Activated CD4-positive, CD25-positive, alpha-beta regulatory T cell treated with anti-CD3 and anti-CD28 coated beads, Interleukin-2, amount 50 U/mL, for 72 hours (primary cell): ENCODE results near the gene OCRL.

ENCODE experiments used
- DNase-seq: peaks from one replicate; pipeline ENCODE4 v3.0.0; 2021

OCRL gene

GRCh38 chrX:129540068-129540653 lies at the start of gene OCRL:
Gene OCRL (plus strand): TSS chrX:129540259. CDS start chrX:129540440, 181 bp downstream.
- DNase-seq: peak; percentile 41

GRCh38 chrX:129490330-129490729 lies 49.7 kb upstream of the OCRL start:
- no peak for DNase-seq

- no peak for DNase-seq
Measured at GRCh38 chrX:129493643-129494042, 46.4 kb upstream of the OCRL start.

DNA sequence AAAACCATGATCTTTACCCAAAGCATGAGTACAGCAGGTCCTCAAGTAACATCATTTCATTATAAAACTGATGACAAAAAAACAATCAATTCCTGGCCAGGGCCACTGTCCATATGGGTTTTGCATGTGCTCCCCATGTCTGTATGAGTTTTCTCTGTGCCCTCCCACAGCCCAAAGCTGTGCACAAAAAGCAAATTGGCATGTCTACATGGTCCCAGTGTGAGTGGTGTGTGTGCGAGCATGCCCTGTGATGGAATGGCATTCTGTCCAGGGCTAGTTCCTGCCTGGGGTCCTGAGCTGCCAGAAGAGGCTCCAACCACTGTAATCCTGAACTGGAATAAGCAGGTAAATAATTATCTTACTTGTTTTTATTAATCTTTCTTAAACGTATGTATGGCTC lies 45.2 kb upstream of the OCRL start:
- no peak for DNase-seq

- DNase-seq: no peak
Measured at GRCh38 chrX:129495900-129496299, 44.2 kb upstream of the OCRL start.

- DNase-seq: no peak
Measured at GRCh38 chrX:129496625-129497024, 43.4 kb upstream of the OCRL start.

DNA sequence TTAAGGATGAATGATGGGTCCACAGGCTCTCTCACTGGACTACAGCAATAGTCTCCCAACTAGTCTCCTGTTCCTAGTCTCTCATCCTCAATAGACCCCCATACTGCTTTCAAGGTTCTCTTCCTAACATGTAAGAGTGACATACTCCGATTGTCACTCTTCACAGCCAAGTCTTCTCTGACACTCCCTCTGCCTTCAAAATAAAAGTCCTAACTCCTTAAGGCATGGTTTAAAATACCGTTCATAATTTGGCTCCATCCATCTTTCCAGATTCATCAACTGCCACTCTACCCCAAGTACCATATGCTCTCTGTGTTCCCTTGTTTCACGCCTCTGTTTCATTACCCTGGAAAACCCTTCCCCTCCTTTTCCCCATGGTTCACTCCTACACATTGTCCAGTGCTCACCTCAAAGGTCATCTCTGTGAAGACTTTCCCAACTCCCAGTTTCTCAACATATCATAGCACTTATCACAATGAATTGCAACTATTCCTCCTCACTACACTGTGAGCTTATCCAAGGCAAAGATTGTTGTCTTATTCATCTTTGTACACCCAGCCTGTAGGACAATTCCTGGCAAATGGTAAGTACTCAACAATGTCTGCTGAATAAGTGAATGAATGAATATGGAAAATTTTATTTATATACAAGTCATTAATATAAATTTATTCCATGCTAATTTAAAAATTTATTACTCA lies 42.8 kb upstream of the OCRL start:
- DNase-seq: no peak

GRCh38 chrX:129510331-129510730 lies 29.7 kb upstream of the OCRL start:
- no peak for DNase-seq

- no peak for DNase-seq
Measured at GRCh38 chrX:129511689-129512088, 28.4 kb upstream of the OCRL start.

- DNase-seq: no peak
Measured at GRCh38 chrX:129512409-129512808, 27.6 kb upstream of the OCRL start.

- DNase-seq: no peak
Measured at GRCh38 chrX:129516402-129516801, 23.7 kb upstream of the OCRL start.

GRCh38 chrX:129520151-129520550 lies 19.9 kb upstream of the OCRL start:
- no peak for DNase-seq

- no peak for DNase-seq
Measured at GRCh38 chrX:129522184-129523078, 17.6 kb upstream of the OCRL start.

GRCh38 chrX:129523079-129523911 lies 16.8 kb upstream of the OCRL start, which contains the start of gene SMARCA1:
Gene SMARCA1 (minus strand): TSS chrX:129523490. CDS start chrX:129523370, 120 bp downstream.
- no peak for DNase-seq

- no peak for DNase-seq
Measured at GRCh38 chrX:129524250-129524850, 15.7 kb upstream of the OCRL start.

DNA sequence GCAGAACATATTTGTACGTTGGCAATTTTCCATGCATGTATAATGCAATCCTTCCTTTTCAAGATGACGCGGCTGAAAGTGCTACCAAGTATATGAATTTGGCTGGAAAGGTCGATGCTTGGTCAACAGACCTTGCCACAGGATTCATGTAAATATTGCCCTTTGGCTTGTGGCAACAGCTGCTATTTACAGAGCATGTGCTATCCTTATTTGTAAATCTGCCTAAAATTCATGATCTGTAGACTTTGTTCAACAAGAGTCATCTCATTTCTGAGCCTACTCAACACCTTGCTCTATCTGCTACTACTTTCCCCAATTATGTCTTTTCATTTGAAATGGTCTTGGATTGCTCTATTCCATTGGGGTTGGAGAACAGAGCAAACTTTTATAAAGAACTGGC lies 14.9 kb upstream of the OCRL start:
- DNase-seq: no peak

DNA sequence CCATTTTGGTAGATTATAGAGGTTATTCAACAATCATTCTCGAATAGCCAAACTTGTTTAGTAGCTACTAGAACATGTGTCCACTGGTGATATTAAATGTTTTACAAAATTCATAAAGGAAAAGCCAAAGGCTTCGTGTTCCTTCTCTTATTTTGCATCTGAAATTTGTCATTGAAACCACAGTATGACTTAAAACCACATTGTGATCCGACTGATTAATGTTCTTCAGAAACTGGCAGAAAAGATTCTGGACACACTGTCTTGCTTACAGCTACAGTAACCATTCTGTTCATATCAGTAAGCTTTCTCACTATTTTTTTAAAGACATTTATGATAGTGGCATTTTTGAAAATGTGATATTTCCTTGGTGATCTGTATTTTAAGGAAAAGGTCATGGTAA lies 14.2 kb upstream of the OCRL start:
- DNase-seq: no peak

DNA sequence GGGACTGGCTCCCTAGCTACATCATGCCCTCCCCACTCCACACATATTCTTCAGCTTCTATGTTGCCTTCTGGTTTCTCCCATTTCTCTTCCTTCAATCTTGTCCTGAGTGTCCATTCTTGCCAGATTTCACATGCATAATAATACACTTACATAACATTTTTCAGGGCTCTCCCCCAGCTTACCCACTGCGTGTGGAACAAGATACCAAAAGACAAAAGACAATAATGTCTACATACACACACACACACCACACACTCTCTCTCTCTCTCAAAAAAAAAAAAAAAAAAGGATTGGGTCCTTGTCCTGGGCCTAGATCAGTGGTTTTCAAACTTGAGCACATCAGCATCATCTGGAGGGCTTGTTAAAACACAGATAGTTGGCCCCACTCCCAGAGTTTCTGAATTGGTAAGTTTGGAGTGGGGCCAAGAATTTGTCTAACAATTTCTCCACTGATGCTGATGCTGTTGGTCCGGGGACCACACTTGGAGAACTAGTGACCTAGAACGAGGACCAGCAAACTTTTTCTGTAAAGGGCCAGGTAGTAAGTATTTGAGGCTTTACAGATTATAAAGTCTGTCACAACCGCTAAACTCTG lies 10.3 kb upstream of the OCRL start:
- DNase-seq: no peak

DNA sequence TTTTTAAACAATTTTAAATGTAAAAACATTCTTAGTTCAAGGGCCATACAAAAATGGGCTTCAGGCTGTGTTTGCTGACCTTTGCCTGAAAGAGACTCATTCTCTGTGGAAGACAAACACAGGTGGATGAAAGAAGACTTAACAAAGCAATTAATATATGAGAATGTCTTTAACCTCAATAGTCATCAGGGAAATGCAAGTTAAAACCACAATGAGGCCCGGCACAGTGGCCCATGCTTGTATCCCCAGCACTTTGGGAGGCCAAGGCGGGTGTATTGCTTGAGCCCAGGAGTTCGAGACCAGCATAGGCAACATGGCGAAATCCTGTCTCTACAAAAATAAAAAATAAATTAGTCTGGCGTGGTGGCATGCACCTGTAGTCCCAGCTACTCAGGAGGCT lies 9.6 kb upstream of the OCRL start:
- DNase-seq: no peak

- no peak for DNase-seq
Measured at GRCh38 chrX:129531132-129531531, 8.9 kb upstream of the OCRL start.

GRCh38 chrX:129534816-129535578 lies 5.1 kb upstream of the OCRL start:
- no peak for DNase-seq
